Medulla oblongata (tissue), 1 donor: ENCODE measurements around the gene IL13.
"Not testable (repeated sequence)": the region's sequence is repeated elsewhere in the genome, so short reads cannot be mapped to it uniquely, and the experiment has no call there.

Experiments used
- DNase-seq: peaks from one replicate; pipeline ENCODE4 v3.0.0-alpha.2; 2015; ENCODE audit errors: extremely low spot score

The IL13 gene

GRCh38 chr5:132657676-132658380 lies at the start of gene IL13:
Gene IL13 (plus strand): TSS chr5:132658173. CDS start chr5:132658187, 14 bp downstream.
- DNase-seq: no peak

- DNase-seq: no peak
Measured at GRCh38 chr5:132611965-132612364, 46.0 kb upstream of the IL13 start.

- DNase-seq: no peak
Measured at GRCh38 chr5:132612846-132613245, 45.1 kb upstream of the IL13 start.

GRCh38 chr5:132621699-132622098 lies 36.3 kb upstream of the IL13 start:
- no peak for DNase-seq

GRCh38 chr5:132622608-132623007 lies 35.4 kb upstream of the IL13 start:
- DNase-seq: no peak

GRCh38 chr5:132627470-132627869 lies 30.5 kb upstream of the IL13 start:
- DNase-seq: no peak

- DNase-seq: no peak
Measured at GRCh38 chr5:132628814-132629213, 29.2 kb upstream of the IL13 start.

GRCh38 chr5:132629230-132629944 lies 28.6 kb upstream of the IL13 start:
- DNase-seq: no peak

GRCh38 chr5:132633587-132633986 lies 24.4 kb upstream of the IL13 start:
- not testable (repeated sequence) for DNase-seq

GRCh38 chr5:132635873-132636272 lies 22.1 kb upstream of the IL13 start:
- no peak for DNase-seq

GRCh38 chr5:132637241-132637640 lies 20.7 kb upstream of the IL13 start:
- DNase-seq: no peak

GRCh38 chr5:132639706-132640130 lies 18.3 kb upstream of the IL13 start:
- no peak for DNase-seq

GRCh38 chr5:132640613-132641012 lies 17.4 kb upstream of the IL13 start:
- DNase-seq: no peak

- no peak for DNase-seq
Measured at GRCh38 chr5:132641241-132641723, 16.7 kb upstream of the IL13 start.

GRCh38 chr5:132641841-132642240 lies 16.1 kb upstream of the IL13 start:
- no peak for DNase-seq

GRCh38 chr5:132644177-132644576 lies 13.8 kb upstream of the IL13 start:
- no peak for DNase-seq

GRCh38 chr5:132646583-132647266 lies 11.2 kb upstream of the IL13 start:
- DNase-seq: no peak

- no peak for DNase-seq
Measured at GRCh38 chr5:132647473-132647872, 10.5 kb upstream of the IL13 start.

GRCh38 chr5:132648355-132648754 lies 9.6 kb upstream of the IL13 start:
- DNase-seq: no peak

GRCh38 chr5:132651838-132652469 lies 6.0 kb upstream of the IL13 start:
- DNase-seq: no peak

GRCh38 chr5:132653716-132654115 lies 4.3 kb upstream of the IL13 start:
- no peak for DNase-seq
